Cortex of kidney (tissue), 1 donor: ENCODE data around the gene OR2T29.
"Not testable (repeated sequence)": the region's sequence is repeated elsewhere in the genome, so short reads cannot be mapped to it uniquely, and the experiment has no call there.

Source experiments
- DNase-seq: peaks from one replicate; lab custom pipeline; 2025; lab: John Stamatoyannopoulos, UW

OR2T29 gene

DNA sequence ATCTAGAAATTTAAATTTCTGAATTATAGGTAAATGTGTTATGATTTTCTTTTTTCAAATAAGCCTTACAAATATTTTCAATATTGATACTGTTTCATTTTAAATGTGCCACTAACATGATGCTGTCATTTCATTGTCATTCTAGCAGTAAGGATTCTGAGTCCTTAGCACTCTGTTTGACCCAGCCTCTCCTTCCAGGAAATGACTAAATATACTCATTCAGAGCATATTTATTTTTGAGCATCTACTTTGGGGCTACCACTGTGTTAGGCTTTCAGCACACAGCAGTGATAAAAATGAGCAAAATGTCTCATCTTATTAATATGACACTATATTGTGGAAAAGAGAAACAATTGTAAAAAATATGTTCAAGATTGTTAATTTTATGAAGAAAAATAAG, 52.4 kb downstream of the OR2T29 start:
- not testable (repeated sequence) for DNase-seq

DNA sequence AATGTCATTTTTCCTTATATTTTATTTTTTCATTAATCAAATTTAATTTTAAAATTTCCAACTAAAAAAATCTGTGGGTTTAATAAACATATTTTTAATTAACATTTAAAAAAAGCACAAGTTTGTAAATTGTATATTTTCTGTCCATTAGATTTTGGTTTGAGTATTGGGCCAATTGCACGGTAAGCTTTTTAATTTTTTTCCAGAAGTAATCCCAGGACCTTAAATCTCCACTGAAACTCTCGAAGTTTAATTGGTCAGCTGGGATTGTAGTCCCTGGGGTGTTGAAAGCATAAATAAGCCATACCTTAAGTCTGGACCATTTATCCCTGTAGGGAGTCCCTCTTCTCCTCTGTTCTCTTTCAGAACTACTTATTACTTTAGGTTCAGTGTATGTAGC, 54.8 kb downstream of the OR2T29 start, which contains the start of gene OR2G6:
OR2G6 (plus strand) TSS at position 301 of the 400 bp plus-strand sequence. CDS start 13,574 bp downstream, outside the sequence.
- DNase-seq = not testable (repeated sequence)
